ENCODE results near the gene FMN1. TPM values are rescaled to one million over a fixed set of nuclear protein-coding genes. Genes with fewer than 3 reads are reported as not detected.

The FMN1 gene
- total and polyA plus RNA-seq, 2 experiments from 2014 or later, result 0.93 to 2.2 TPM

- H3K4me1 ChIP-seq (ENCODE audit: insufficient read depth), result peaks cover 20% of the 10 kb centered on the region
- no peak overlapping the region for H3K4me3 ChIP-seq
- WGBS, 2 experiments (ENCODE audit: low coverage in 1 of 2, low lambda C conversion rate in 2 of 2, missing lambda C conversion rate in 2 of 2), result 84 to 88% methylated on average over 11 of the region's 11 CpGs
- H3K9ac ChIP-seq, result no peak overlapping the region
- H3K36me3 ChIP-seq (ENCODE audit: low read depth), result no peaks in the 10 kb centered on the region
- no peak overlapping the region for H3K27ac ChIP-seq
- TF ChIP-seq EZH2 (IDR thresholded peaks at IDR 0.05; ENCODE audit: insufficient read depth, poor library complexity, severe bottlenecking), result no peak
- no peak for TF ChIP-seq EZH2phosphoT487 (IDR thresholded peaks at IDR 0.05; ENCODE audit: insufficient read depth, low read depth)
- H3K4me2 ChIP-seq (ENCODE audit: unreplicated experiment), result no peak overlapping the region
- no peaks in the 10 kb centered on the region for H3K9me3 ChIP-seq (ENCODE audit: low read depth)
- H3F3A ChIP-seq (ENCODE audit: insufficient read depth), result peaks cover 17% of the 10 kb centered on the region; the same call in 1 of the 2 replicates
- no peaks in the 10 kb centered on the region for H4K20me1 ChIP-seq (ENCODE audit: insufficient read depth)
- in situ Hi-C loops (cut with MboI), result no loop called here
- H2AFZ ChIP-seq, result no peak overlapping the region
- no peaks in the 10 kb centered on the region for H3K27me3 ChIP-seq (replicated peaks; ENCODE audit: insufficient read depth)
- H3K79me2 ChIP-seq (ENCODE audit: insufficient read depth), result no peaks in the 10 kb centered on the region
- no peaks in the 10 kb centered on the region for H3K9me2 ChIP-seq (ENCODE audit: insufficient read depth)
- DNase-seq, result no peak
Measured at GRCh38 chr15:32970847-32971246, 223.7 kb downstream of the FMN1 start.

GRCh38 chr15:32967521-32967920 lies 227.0 kb downstream of the FMN1 start:
- no peak for TF ChIP-seq EZH2 (IDR thresholded peaks at IDR 0.05; ENCODE audit: insufficient read depth, poor library complexity, severe bottlenecking)
- TF ChIP-seq EZH2phosphoT487 (IDR thresholded peaks at IDR 0.05; ENCODE audit: insufficient read depth, low read depth), result no peak
- Histone ChIP-seq H3K27me3 (replicated peaks; ENCODE audit: insufficient read depth) (no peaks in the 10 kb centered on the region), H3K27ac (no peak overlapping the region), H2AFZ (no peak overlapping the region), H3K36me3 (ENCODE audit: low read depth) (no peaks in the 10 kb centered on the region), H3K4me1 (ENCODE audit: insufficient read depth) (no peaks in the 10 kb centered on the region), H3K9me3 (ENCODE audit: low read depth) (no peaks in the 10 kb centered on the region), H3K79me2 (ENCODE audit: insufficient read depth) (no peaks in the 10 kb centered on the region), H3K9ac (no peak overlapping the region), H3F3A (ENCODE audit: insufficient read depth) (no peaks in the 10 kb centered on the region), H4K20me1 (ENCODE audit: insufficient read depth) (no peaks in the 10 kb centered on the region), H3K4me2 (ENCODE audit: unreplicated experiment) (no peak overlapping the region), H3K9me2 (ENCODE audit: insufficient read depth) (no peaks in the 10 kb centered on the region), H3K4me3 (no peak overlapping the region)
- DNase-seq, result no peak
- in situ Hi-C loops (cut with MboI), result no loop called here

GRCh38 chr15:32966512-32966911 lies 228.0 kb downstream of the FMN1 start:
- H3K27ac ChIP-seq, result no peak overlapping the region
- no peak for DNase-seq

GRCh38 chr15:32965897-32966296 lies 228.6 kb downstream of the FMN1 start:
- in situ Hi-C loops (cut with MboI), result no loop called here
- Histone ChIP-seq H3K79me2 (ENCODE audit: insufficient read depth) (no peaks in the 10 kb centered on the region), H3K9ac (no peak overlapping the region), H3K36me3 (ENCODE audit: low read depth) (no peaks in the 10 kb centered on the region), H3K4me2 (ENCODE audit: unreplicated experiment) (no peak overlapping the region), H3K4me3 (no peak overlapping the region), H3K4me1 (ENCODE audit: insufficient read depth) (no peaks in the 10 kb centered on the region), H3K9me3 (ENCODE audit: low read depth) (no peaks in the 10 kb centered on the region), H4K20me1 (ENCODE audit: insufficient read depth) (no peaks in the 10 kb centered on the region), H3K27me3 (replicated peaks; ENCODE audit: insufficient read depth) (no peaks in the 10 kb centered on the region), H3F3A (ENCODE audit: insufficient read depth) (no peaks in the 10 kb centered on the region), H3K9me2 (ENCODE audit: insufficient read depth) (no peaks in the 10 kb centered on the region), H3K27ac (no peak overlapping the region), H2AFZ (no peak overlapping the region)
- no peak for DNase-seq
- 84 to 89% methylated on average over 6 of the region's 6 CpGs for WGBS, 2 experiments (ENCODE audit: low coverage in 1 of 2, low lambda C conversion rate in 2 of 2, missing lambda C conversion rate in 2 of 2)
- no peak for TF ChIP-seq EZH2 (IDR thresholded peaks at IDR 0.05; ENCODE audit: insufficient read depth, poor library complexity, severe bottlenecking)
- no peak for TF ChIP-seq EZH2phosphoT487 (IDR thresholded peaks at IDR 0.05; ENCODE audit: insufficient read depth, low read depth)

More at GRCh38 chr15:32966512-32966911, 228.0 kb downstream of the FMN1 start:
- no peak for TF ChIP-seq EZH2 (IDR thresholded peaks at IDR 0.05; ENCODE audit: insufficient read depth, poor library complexity, severe bottlenecking)
- TF ChIP-seq EZH2phosphoT487 (IDR thresholded peaks at IDR 0.05; ENCODE audit: insufficient read depth, low read depth), result no peak
- no peaks in the 10 kb centered on the region for H3K9me3 ChIP-seq (ENCODE audit: low read depth)
- H4K20me1 ChIP-seq (ENCODE audit: insufficient read depth), result no peaks in the 10 kb centered on the region
- H3K9me2 ChIP-seq (ENCODE audit: insufficient read depth), result no peaks in the 10 kb centered on the region
- in situ Hi-C loops (cut with MboI), result no loop called here
- H3K9ac ChIP-seq, result no peak overlapping the region
- no peaks in the 10 kb centered on the region for H3K79me2 ChIP-seq (ENCODE audit: insufficient read depth)
- no peak overlapping the region for H2AFZ ChIP-seq
- H3K27me3 ChIP-seq (replicated peaks; ENCODE audit: insufficient read depth), result no peaks in the 10 kb centered on the region
- H3K4me1 ChIP-seq (ENCODE audit: insufficient read depth), result no peaks in the 10 kb centered on the region
- H3K4me2 ChIP-seq (ENCODE audit: unreplicated experiment), result no peak overlapping the region
- WGBS, 2 experiments (ENCODE audit: low coverage in 1 of 2, low lambda C conversion rate in 2 of 2, missing lambda C conversion rate in 2 of 2), result 76 to 84% methylated on average over 2 of the region's 2 CpGs
- H3F3A ChIP-seq (ENCODE audit: insufficient read depth), result no peaks in the 10 kb centered on the region
- H3K36me3 ChIP-seq (ENCODE audit: low read depth), result no peaks in the 10 kb centered on the region
- no peak overlapping the region for H3K4me3 ChIP-seq

- H3K27me3 ChIP-seq (replicated peaks; ENCODE audit: insufficient read depth), result no peaks in the 10 kb centered on the region
- 9 to 20% methylated on average over 1 of the region's 1 CpG for whole genome bisulfite sequencing, 2 experiments (ENCODE audit: low coverage in 1 of 2, low lambda C conversion rate in 2 of 2, missing lambda C conversion rate in 2 of 2)
- no peaks in the 10 kb centered on the region for H3K79me2 ChIP-seq (ENCODE audit: insufficient read depth)
- peak overlapping the region; percentile 30; the same call in 1 of the 2 replicates for H3K27ac ChIP-seq
- H3F3A ChIP-seq (ENCODE audit: insufficient read depth), result peaks cover 5% of the 10 kb centered on the region; the same call in 1 of the 2 replicates
- no peaks in the 10 kb centered on the region for H3K9me2 ChIP-seq (ENCODE audit: insufficient read depth)
- no peaks in the 10 kb centered on the region for H3K36me3 ChIP-seq (ENCODE audit: low read depth)
- H2AFZ ChIP-seq, result peak overlapping the region; percentile 81
- TF ChIP-seq EZH2 (IDR thresholded peaks at IDR 0.05; ENCODE audit: insufficient read depth, poor library complexity, severe bottlenecking), result no peak
- TF ChIP-seq EZH2phosphoT487 (IDR thresholded peaks at IDR 0.05; ENCODE audit: insufficient read depth, low read depth), result no peak
- peak overlapping the region; percentile 62 for H3K4me2 ChIP-seq (ENCODE audit: unreplicated experiment)
- H3K4me1 ChIP-seq (ENCODE audit: insufficient read depth), result peaks cover 29% of the 10 kb centered on the region
- no peaks in the 10 kb centered on the region for H3K9me3 ChIP-seq (ENCODE audit: low read depth)
- peak overlapping the region; percentile 32; the same call in 1 of the 2 replicates for H3K9ac ChIP-seq
- DNase-seq, result peak; percentile 59
- peak overlapping the region; percentile 52 for H3K4me3 ChIP-seq
- no peaks in the 10 kb centered on the region for H4K20me1 ChIP-seq (ENCODE audit: insufficient read depth)
- in situ Hi-C loops (cut with MboI), result no loop called here
Measured at GRCh38 chr15:32959077-32959476, 235.4 kb downstream of the FMN1 start.
